ENCODE measurements around the gene TERB1.

DNA sequence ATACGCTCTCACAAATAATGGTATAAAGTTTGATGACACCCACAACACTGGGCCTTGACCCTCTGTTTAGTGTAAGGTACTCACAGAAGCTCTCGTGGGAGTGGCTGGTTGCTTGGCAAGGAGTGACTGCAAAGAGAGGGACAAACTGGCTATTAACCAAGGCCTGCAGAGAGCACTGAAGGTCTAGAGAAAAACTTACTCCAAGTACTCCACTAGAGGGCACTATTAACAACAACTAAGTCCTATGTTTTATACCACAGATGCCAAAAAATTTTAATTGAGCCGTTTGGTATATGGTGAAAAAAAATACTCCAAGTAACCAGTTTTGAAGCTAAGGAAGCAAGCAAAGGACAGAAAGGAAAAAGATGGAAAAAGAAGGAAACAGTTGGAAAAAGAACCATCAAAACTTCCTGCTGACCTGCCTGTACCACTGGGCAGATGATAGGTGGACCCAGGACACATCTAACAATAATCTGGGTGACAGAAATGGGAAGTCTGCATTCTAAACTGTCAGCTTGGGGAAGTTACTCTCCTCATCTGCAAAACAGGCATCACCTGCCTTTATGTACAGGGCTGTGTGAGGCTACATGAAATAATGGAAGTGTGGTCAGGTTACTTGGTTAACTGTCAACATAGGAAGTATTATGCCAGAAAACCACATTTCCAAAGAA, 73.1 kb downstream of the TERB1 start:
- TF ChIP-seq, protein P1, sequence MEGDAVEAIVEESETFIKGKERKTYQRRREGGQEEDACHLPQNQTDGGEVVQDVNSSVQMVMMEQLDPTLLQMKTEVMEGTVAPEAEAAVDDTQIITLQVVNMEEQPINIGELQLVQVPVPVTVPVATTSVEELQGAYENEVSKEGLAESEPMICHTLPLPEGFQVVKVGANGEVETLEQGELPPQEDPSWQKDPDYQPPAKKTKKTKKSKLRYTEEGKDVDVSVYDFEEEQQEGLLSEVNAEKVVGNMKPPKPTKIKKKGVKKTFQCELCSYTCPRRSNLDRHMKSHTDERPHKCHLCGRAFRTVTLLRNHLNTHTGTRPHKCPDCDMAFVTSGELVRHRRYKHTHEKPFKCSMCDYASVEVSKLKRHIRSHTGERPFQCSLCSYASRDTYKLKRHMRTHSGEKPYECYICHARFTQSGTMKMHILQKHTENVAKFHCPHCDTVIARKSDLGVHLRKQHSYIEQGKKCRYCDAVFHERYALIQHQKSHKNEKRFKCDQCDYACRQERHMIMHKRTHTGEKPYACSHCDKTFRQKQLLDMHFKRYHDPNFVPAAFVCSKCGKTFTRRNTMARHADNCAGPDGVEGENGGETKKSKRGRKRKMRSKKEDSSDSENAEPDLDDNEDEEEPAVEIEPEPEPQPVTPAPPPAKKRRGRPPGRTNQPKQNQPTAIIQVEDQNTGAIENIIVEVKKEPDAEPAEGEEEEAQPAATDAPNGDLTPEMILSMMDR (IDR thresholded peaks at IDR 0.05; ENCODE audit: poor library complexity): peak; percentile 61
- no peak for TF ChIP-seq EZH2 (IDR thresholded peaks at IDR 0.05; ENCODE audit: borderline replicate concordance)
- TF ChIP-seq EZH2phosphoT487 (IDR thresholded peaks at IDR 0.05; ENCODE audit: low read depth, severe bottlenecking, unreplicated experiment): no peak

Measured in hepatocyte (in vitro differentiated cells).